22Rv1 (cell line): ENCODE data around the gene POR.

Source experiments
- CTCF ChIP-seq: fragments of 450-650 bp; IDR thresholded peaks from 2 replicates; pipeline ENCODE4 v1.5.1; 2017; ENCODE audit warnings: mild to moderate bottlenecking
- ZFX ChIP-seq: fragments of 450-650 bp; IDR thresholded peaks from 2 replicates; pipeline ENCODE4 v1.6.1; 2017; ENCODE audit warnings: antibody characterized with exemption, borderline replicate concordance

- TF ChIP-seq CTCF (no peak), ZFX (no peak)
These were observed 27.1 kb upstream of the POR start for GRCh38 chr7:75887669-75888369.
